SK-N-SH treated with all-trans-retinoic acid at 6 μM for 48 hours (cell line): ENCODE data around the gene MFRP.

ENCODE experiments used
- ARNTL ChIP-seq: fragments of 450-650 bp; formaldehyde crosslinking; IDR thresholded peaks from 2 replicates; pipeline ENCODE4 v1.5.0; 2020; ENCODE audit warnings: low read depth, mild to moderate bottlenecking, moderate library complexity, borderline replicate concordance
- BACH2 ChIP-seq: fragments of 250-450 bp; sonication (Bioruptor Pico); IDR thresholded peaks from 2 replicates; pipeline ENCODE4 v1.9.0; 2021; ENCODE audit warnings: mild to moderate bottlenecking, borderline replicate concordance
- ESRRG ChIP-seq: fragments of 250-450 bp; sonication (Bioruptor Pico); IDR thresholded peaks from 2 replicates; pipeline ENCODE4 v1.6.1; 2021; ENCODE audit warnings: mild to moderate bottlenecking
- ISL1 ChIP-seq: fragments of 250-450 bp; sonication (Bioruptor Pico); IDR thresholded peaks from 2 replicates; pipeline ENCODE4 v2.1.2; 2022; ENCODE audit warnings: mild to moderate bottlenecking, moderate library complexity
- ZFP30 ChIP-seq: fragments of 450-650 bp; formaldehyde crosslinking; IDR thresholded peaks from 2 replicates; pipeline ENCODE4 v1.5.0; 2022; ENCODE audit warnings: mild to moderate bottlenecking, moderate library complexity
- ZNF70 ChIP-seq: fragments of 450-650 bp; formaldehyde crosslinking; IDR thresholded peaks from 2 replicates; pipeline ENCODE4 v1.5.0; 2020; ENCODE audit warnings: mild to moderate bottlenecking, moderate library complexity
- TF ChIP-seq, protein P1 (sequence below): fragments of 250-450 bp; sonication (Bioruptor Pico); IDR thresholded peaks from 2 replicates; pipeline ENCODE4 v1.5.1; 2021; ENCODE audit warnings: mild to moderate bottlenecking, moderate library complexity
- TF ChIP-seq, protein P2 (sequence below): fragments of 250-450 bp; sonication (Bioruptor Pico); IDR thresholded peaks from 2 replicates; pipeline ENCODE4 v1.8.0; 2020; ENCODE audit warnings: mild to moderate bottlenecking, moderate library complexity, borderline replicate concordance
- TF ChIP-seq, protein P3 (sequence below): fragments of 250-450 bp; sonication (Bioruptor Pico); IDR thresholded peaks from 2 replicates; pipeline ENCODE4 v1.5.1; 2020; ENCODE audit warnings: low read depth, mild to moderate bottlenecking, moderate library complexity
- TF ChIP-seq, protein P4 (sequence below): fragments of 250-450 bp; sonication (Bioruptor Pico); IDR thresholded peaks from 2 replicates; pipeline ENCODE4 v1.8.0; 2021; ENCODE audit warnings: low read depth, mild to moderate bottlenecking, moderate library complexity, borderline replicate concordance

DNA sequence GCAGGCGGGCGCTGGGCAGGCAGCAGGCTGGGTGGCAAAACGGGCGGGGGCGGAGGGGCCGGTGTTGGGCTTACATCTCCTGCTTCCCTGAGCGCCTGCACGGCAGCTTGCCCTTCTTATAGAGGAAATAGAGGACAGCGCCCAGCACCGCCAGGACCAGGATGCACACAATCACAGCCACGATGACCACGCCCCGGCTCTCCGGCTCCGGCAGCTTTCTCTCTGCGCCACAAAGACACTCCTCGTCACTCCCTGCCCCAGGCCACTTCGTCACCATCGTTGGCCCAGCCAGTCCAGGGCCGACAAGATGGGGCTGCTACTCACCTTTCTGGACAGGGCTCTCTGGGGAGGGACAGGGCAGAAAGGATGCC is 35.8 kb downstream of the MFRP start:
- TF ChIP-seq ARNTL (CRISPR knock-in tag), result no peak
- TF ChIP-seq, protein P1, sequence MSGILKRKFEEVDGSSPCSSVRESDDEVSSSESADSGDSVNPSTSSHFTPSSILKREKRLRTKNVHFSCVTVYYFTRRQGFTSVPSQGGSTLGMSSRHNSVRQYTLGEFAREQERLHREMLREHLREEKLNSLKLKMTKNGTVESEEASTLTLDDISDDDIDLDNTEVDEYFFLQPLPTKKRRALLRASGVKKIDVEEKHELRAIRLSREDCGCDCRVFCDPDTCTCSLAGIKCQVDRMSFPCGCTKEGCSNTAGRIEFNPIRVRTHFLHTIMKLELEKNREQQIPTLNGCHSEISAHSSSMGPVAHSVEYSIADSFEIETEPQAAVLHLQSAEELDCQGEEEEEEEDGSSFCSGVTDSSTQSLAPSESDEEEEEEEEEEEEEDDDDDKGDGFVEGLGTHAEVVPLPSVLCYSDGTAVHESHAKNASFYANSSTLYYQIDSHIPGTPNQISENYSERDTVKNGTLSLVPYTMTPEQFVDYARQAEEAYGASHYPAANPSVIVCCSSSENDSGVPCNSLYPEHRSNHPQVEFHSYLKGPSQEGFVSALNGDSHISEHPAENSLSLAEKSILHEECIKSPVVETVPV (CRISPR knock-in tag), result no peak
- no peak for TF ChIP-seq ESRRG (CRISPR knock-in tag)
- TF ChIP-seq ZFP30 (CRISPR knock-in tag), result no peak
- no peak for TF ChIP-seq ISL1 (CRISPR knock-in tag)
- TF ChIP-seq, protein P2, sequence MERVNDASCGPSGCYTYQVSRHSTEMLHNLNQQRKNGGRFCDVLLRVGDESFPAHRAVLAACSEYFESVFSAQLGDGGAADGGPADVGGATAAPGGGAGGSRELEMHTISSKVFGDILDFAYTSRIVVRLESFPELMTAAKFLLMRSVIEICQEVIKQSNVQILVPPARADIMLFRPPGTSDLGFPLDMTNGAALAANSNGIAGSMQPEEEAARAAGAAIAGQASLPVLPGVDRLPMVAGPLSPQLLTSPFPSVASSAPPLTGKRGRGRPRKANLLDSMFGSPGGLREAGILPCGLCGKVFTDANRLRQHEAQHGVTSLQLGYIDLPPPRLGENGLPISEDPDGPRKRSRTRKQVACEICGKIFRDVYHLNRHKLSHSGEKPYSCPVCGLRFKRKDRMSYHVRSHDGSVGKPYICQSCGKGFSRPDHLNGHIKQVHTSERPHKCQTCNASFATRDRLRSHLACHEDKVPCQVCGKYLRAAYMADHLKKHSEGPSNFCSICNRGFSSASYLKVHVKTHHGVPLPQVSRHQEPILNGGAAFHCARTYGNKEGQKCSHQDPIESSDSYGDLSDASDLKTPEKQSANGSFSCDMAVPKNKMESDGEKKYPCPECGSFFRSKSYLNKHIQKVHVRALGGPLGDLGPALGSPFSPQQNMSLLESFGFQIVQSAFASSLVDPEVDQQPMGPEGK (CRISPR knock-in tag), result no peak
- TF ChIP-seq, protein P3, sequence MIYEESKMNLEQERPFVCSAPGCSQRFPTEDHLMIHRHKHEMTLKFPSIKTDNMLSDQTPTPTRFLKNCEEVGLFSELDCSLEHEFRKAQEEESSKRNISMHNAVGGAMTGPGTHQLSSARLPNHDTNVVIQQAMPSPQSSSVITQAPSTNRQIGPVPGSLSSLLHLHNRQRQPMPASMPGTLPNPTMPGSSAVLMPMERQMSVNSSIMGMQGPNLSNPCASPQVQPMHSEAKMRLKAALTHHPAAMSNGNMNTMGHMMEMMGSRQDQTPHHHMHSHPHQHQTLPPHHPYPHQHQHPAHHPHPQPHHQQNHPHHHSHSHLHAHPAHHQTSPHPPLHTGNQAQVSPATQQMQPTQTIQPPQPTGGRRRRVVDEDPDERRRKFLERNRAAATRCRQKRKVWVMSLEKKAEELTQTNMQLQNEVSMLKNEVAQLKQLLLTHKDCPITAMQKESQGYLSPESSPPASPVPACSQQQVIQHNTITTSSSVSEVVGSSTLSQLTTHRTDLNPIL (CRISPR knock-in tag), result no peak
- no peak for TF ChIP-seq ZNF70 (CRISPR knock-in tag)
- TF ChIP-seq, protein P4, sequence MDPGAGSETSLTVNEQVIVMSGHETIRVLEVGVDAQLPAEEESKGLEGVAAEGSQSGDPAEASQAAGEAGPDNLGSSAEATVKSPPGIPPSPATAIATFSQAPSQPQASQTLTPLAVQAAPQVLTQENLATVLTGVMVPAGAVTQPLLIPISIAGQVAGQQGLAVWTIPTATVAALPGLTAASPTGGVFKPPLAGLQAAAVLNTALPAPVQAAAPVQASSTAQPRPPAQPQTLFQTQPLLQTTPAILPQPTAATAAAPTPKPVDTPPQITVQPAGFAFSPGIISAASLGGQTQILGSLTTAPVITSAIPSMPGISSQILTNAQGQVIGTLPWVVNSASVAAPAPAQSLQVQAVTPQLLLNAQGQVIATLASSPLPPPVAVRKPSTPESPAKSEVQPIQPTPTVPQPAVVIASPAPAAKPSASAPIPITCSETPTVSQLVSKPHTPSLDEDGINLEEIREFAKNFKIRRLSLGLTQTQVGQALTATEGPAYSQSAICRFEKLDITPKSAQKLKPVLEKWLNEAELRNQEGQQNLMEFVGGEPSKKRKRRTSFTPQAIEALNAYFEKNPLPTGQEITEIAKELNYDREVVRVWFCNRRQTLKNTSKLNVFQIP, result no peak
- TF ChIP-seq BACH2 (CRISPR knock-in tag), result no peak
